ENCODE results near the gene ATP5MC3. TPM values are rescaled to one million over a fixed set of nuclear protein-coding genes. Genes with fewer than 3 reads are reported as not detected.
A peak's percentile ranks its signal among the peaks of the same experiment; 100 is the strongest.

The ATP5MC3 gene
- total and polyA plus RNA-seq, 11 donors = 474 to 1,123 (median 1,066) TPM

GRCh38 chr2:175135862-175136261, 45.6 kb downstream of the ATP5MC3 start:
- Histone ChIP-seq H3K4me3 (no peak overlapping the region), H3K27ac (no peak overlapping the region), H3K27me3 (no peaks in the 10 kb centered on the region), H3K4me1 (peaks cover 0 to 35% (median 12%) of the 10 kb centered on the region in 12 donors), H3K9me3 (no peaks in the 10 kb centered on the region), H3K36me3 (peaks cover 0 to 53% (median 35%) of the 10 kb centered on the region in 9 donors)
- ATAC-seq (no peak), DNase-seq (no peak)
- TF ChIP-seq POLR2A (IDR thresholded peaks at IDR 0.05) (no peak), CTCF (IDR thresholded peaks at IDR 0.05) (no peak)
- intact Hi-C loops (cut with DNase I) = no loop called here
- WGBS, 4 donors = 68 to 81% (median 74%) methylated on average over 2 of the region's 2 CpGs

GRCh38 chr2:175135177-175135576, 46.3 kb downstream of the ATP5MC3 start:
- no peaks in the 10 kb centered on the region for H3K9me3 ChIP-seq
- intact Hi-C loops (cut with DNase I) = no loop called here
- ATAC-seq = no peak
- TF ChIP-seq POLR2A (IDR thresholded peaks at IDR 0.05) = no peak
- no peak for TF ChIP-seq CTCF (IDR thresholded peaks at IDR 0.05)
- no peak overlapping the region for H3K4me3 ChIP-seq
- no peaks in the 10 kb centered on the region for H3K27me3 ChIP-seq
- DNase-seq = no peak
- H3K4me1 ChIP-seq = peaks cover 0 to 36% (median 12%) of the 10 kb centered on the region in 12 donors
- H3K27ac ChIP-seq = no peak overlapping the region
- WGBS, 4 donors = 94 to 96% (median 95%) methylated on average over 3 of the region's 3 CpGs
- peaks cover 0 to 53% (median 35%) of the 10 kb centered on the region in 9 donors for H3K36me3 ChIP-seq

- DNase-seq = no peak
- Histone ChIP-seq H3K9me3 (no peaks in the 10 kb centered on the region), H3K27me3 (no peaks in the 10 kb centered on the region), H3K4me3 (no peak overlapping the region), H3K36me3 (peaks cover 0 to 81% (median 47%) of the 10 kb centered on the region in 9 donors), H3K27ac (peak overlapping the region in 4 of 12 donors; percentile 15 to 35 (median 16)), H3K4me1 (peaks cover 0 to 26% (median 4%) of the 10 kb centered on the region in 12 donors)
- TF ChIP-seq POLR2A (IDR thresholded peaks at IDR 0.05) (no peak), CTCF (IDR thresholded peaks at IDR 0.05) (no peak)
- WGBS, 4 donors = 38 to 55% (median 46%) methylated on average over 2 of the region's 2 CpGs
- peak; percentile 71 to 89 (median 84) for ATAC-seq
- intact Hi-C loops (cut with DNase I) = loop anchor here in 2 of 10 donors (5.0 kb wide), 2 partner anchors 36 to 46 kb away; partner anchors contain the start of gene ATF2 (in 1 of the 2)
Observed at GRCh38 chr2:175131252-175131651, 50.3 kb downstream of the ATP5MC3 start.

GRCh38 chr2:175126661-175127060, 54.8 kb downstream of the ATP5MC3 start:
- WGBS, 4 donors = 85 to 96% (median 90%) methylated on average over 1 of the region's 1 CpG
- H3K27ac ChIP-seq = no peak overlapping the region
- intact Hi-C loops (cut with DNase I) = no loop called here
- no peak overlapping the region for H3K4me3 ChIP-seq
- no peak for ATAC-seq
- peaks cover 0 to 11% (median 1%) of the 10 kb centered on the region in 12 donors for H3K4me1 ChIP-seq
- no peaks in the 10 kb centered on the region for H3K27me3 ChIP-seq
- peaks cover 0 to 45% (median 33%) of the 10 kb centered on the region in 9 donors for H3K36me3 ChIP-seq
- TF ChIP-seq POLR2A (IDR thresholded peaks at IDR 0.05) (no peak), CTCF (IDR thresholded peaks at IDR 0.05) (no peak)
- H3K9me3 ChIP-seq = no peaks in the 10 kb centered on the region
- DNase-seq = no peak

MicroRNAs within 50 kb of the gene (microRNA counts, 767-probe panel; counts per million panel counts)
- 0 to 71.6 counts per million in 2 donors for microRNA hsa-miR-933

Small RNA genes within 50 kb of the gene (microRNA-seq; reads per million reads assigned to microRNA genes)
- 0 to 1.5 (median 0.62) reads per million in 4 donors for gene MIR933

Other genes starting within 250 kb of the ATP5MC3 start
- gene CHN1, start 176.3 kb downstream of the ATP5MC3 start, total RNA-seq = 10 to 100 TPM in 8 of 9 donors, 1 to 10 TPM in 1; 8.6 to 24.3 (median 19.3) TPM
- 10 to 100 TPM in 1 of 2 donors, 1 to 10 TPM in 1; 6.9 to 10.2 TPM for gene CHN1, start 176.3 kb downstream of the ATP5MC3 start, polyA plus RNA-seq
- gene ATF2, start 13.5 kb downstream of the ATP5MC3 start, total RNA-seq = 10 to 100 TPM; 17.1 to 41.5 (median 28.5) TPM
- 10 to 100 TPM; 11.2 to 14.4 TPM for gene ATF2, start 13.5 kb downstream of the ATP5MC3 start, polyA plus RNA-seq

Measured in heart left ventricle (tissue), 16 donors.